Measurements from ENCODE around the gene AKAP13. TPM values are rescaled to one million over a fixed set of nuclear protein-coding genes. Genes with fewer than 3 reads are reported as not detected.

Gene AKAP13
- total RNA-seq, 2 experiments from 2014 or later: 104 to 106 TPM

DNA sequence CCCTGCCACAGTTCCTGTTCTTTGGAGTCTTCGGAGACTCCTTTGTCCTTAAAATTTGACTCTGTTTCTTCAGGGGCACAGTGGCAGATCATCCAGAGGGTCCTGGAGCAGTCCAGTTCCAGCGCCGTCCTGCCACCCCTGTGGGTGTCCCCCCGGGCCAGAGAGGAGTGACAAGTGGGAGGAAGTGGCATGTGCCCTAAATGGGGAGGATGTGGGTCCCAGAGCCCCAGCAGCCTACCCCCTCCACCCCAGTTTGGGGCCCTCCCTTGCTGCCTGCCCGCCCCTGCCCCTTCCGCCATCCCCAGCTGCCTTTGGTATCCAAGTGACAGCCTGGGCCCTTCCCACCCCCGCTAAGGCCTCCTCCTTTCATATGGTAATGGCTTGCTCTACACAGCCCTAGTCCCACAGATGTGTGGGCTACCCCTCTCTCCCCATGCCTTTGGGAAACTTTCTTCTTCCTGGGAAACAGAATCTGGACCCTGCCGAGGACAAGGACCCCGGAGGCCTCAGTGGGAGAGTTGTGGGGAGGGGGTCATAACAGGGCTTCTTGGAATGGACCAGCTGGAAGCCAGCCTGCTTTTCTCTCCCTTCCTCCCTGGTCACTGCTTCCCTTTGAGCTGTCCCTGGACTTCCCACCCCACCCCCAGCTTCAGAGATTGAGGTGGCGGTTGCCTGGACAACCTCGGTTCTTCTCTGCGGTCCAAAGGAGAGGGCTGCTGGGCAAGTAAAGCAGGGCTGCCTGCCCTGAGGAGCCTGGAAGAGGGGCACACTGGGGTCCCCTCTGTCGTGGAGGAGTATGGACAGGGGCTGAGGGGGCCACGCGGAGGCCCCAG lies 371.1 kb downstream of the AKAP13 start:
- ChIA-PET CTCF (interaction anchor here (0.6 kb wide), 1 partner anchor 26 kb away, joined by 3 read pairs; no protein-coding TSS in a partner anchor), POLR2A (no interaction called here)

DNA sequence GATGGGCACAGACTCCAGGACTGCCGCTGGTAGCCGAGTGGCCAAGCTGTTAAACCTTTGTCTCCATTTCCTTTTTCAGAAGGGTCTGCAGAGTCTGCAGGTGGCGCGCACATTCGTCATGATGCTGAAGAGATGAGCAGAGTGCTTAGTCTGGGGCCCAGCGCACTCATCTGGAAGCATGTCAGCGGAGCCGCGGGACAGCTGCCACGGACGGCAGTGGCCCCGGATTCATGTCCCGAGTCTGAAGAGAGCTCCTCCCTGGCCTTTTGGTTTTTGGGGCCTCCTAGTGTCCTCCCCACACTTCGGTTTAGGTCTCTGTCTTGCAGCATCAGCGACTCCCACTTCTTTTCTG lies 371.7 kb downstream of the AKAP13 start:
- ChIA-PET CTCF (no interaction called here), POLR2A (no interaction called here)

GRCh38 chr15:85752491-85752961 lies 372.1 kb downstream of the AKAP13 start:
- ChIA-PET POLR2A (no interaction called here), CTCF (no interaction called here)

- CTCF ChIA-PET: no interaction called here
- POLR2A ChIA-PET: no interaction called here
Observed at GRCh38 chr15:85753261-85753660, 372.9 kb downstream of the AKAP13 start.

DNA sequence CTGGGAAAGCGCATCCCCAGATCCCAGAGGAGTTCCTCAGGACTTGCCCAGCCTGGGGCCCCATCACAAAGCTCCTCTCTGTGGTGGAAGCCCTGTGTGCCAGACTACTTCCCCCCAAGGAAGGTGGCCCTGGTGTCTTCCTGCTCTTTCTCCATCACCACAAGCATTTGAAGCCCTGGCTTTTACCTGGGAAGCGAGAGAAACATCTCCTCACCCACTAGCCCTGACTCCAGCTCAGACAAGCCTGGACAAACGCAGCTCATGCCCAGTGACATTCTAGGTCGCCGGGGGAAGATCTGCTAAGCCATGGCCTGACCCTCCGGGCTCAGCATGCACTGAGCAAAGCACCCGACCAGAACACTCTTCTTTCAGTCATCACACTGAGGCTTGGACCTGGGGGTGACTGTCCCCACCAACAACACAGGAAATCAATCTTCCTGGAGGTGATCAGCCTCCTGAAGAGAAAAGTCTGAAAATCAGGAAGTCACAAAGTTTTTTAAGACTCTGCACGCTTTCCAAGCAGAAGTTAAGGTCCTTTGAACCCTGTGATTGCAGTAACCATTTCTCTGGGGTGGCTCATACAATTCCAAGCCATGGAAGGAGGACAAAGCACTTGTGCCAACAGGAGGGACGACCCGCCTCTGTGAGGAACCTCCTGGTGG lies 373.5 kb downstream of the AKAP13 start:
- ChIA-PET CTCF (no interaction called here), POLR2A (no interaction called here)

DNA sequence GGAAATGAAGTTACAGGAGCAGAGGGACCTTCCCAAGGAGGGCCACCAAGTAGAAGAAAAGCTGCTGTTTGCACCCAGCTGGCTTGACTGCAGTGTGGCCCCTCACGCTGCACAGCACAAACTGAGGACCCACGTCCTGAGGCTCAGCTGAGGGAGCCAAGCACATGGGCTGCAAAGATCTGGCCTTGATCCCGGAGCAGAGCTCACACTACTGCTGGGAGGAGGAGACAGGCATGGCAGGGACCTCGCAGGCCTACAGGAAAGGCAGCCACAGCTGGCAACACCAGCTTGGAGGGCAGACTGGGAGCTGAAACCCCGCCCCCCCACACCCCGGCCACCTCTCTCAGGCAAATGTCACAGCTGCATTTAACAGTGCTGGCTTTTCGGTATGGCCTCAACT lies 374.6 kb downstream of the AKAP13 start:
- ChIA-PET POLR2A (no interaction called here), CTCF (no interaction called here)

- ChIA-PET POLR2A (no interaction called here), CTCF (no interaction called here)
Observed at GRCh38 chr15:85755471-85755870, 375.1 kb downstream of the AKAP13 start.

DNA sequence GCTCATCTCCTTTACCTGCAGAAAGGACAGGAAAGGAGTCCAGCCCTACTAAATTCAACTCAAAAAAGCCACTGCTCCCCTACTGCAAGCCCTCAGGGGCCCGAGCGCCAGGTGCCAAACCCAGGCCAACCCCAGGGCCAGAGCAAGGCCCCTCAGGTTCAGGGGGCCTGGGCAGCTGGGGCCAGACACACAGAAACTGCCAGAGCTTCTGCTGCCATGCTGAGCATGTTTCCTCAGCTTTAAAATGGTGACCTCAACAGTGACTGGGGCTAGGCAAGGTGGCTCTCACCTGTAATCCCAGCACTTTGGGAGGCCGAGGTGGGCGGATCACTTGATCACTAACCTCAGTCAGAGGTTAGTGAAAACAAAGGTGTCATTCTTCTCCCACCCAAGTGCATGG lies 375.5 kb downstream of the AKAP13 start:
- ChIA-PET POLR2A (no interaction called here), CTCF (no interaction called here)

DNA sequence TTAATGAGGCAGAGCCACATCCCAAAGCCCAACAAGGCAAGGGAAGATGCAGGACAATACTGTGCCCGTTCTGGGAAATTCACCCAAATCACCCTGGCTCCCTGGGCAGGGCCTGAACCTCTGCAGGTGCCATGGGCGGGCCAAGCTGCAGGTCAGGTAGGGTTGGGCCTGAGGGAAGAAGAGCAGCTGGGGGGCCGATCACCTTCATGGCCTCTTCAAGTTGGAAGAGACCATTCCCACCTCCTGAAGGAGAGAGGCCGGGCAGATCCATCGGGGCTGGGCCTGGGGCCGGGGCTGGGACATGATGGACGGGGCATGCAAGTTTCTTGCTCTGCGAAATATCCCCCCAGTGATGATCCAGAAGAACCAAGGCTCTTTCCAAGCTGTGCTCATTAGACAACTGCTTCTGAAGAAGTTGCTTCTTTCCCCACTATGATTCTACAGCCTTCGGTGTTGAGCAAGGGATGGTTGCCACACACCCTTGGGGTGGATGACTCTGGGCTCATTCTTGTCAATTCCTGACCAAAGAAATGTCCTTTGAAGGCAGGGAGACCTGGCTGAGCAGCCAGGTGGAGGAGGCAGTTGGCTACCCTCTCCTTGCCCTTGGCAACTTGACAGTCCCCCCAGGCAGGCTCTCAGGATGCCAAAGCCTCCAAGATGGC lies 376.1 kb downstream of the AKAP13 start:
- ChIA-PET CTCF (no interaction called here), POLR2A (no interaction called here)

DNA sequence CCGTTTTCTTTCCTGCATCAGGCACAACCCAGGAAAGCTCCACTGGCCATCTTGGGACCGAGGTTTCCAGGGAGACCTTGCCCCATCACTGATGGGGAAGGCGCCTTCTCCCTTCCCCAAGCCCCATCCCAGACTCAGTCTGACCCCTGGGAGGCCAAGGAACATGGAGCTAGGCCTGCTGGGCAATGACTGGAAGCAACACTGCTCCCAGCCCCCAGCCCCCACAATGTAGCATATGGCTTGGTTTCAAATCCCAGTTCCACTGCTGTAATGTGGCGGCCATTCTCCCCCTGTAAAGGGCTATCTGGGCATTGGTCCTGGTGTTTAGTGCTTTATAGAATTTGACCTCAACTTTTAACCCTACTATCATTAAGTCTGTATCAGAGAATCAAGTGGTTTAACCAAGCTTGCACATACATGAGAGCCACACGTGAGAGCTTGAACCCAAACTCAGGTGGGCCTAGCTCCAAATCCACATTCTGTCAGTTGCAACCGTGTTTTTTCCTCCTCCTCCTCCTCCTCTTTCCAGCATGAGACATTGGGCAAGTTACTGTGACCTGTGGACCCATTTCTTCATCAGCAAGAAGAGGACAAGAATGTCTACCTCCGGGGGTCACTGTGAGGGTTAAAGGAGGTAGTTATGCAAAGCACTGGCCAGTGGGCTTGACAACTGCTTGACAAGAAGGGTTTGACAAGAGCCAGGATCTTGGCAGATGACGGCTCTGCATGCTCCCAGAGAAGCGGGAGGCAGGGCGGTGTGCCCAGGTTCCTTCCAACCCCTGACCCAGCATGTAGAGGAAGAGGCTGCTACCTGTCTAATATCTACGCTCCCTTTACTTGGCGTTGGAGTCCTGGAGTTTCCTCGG lies 376.9 kb downstream of the AKAP13 start:
- POLR2A ChIA-PET: no interaction called here
- CTCF ChIA-PET: no interaction called here

DNA sequence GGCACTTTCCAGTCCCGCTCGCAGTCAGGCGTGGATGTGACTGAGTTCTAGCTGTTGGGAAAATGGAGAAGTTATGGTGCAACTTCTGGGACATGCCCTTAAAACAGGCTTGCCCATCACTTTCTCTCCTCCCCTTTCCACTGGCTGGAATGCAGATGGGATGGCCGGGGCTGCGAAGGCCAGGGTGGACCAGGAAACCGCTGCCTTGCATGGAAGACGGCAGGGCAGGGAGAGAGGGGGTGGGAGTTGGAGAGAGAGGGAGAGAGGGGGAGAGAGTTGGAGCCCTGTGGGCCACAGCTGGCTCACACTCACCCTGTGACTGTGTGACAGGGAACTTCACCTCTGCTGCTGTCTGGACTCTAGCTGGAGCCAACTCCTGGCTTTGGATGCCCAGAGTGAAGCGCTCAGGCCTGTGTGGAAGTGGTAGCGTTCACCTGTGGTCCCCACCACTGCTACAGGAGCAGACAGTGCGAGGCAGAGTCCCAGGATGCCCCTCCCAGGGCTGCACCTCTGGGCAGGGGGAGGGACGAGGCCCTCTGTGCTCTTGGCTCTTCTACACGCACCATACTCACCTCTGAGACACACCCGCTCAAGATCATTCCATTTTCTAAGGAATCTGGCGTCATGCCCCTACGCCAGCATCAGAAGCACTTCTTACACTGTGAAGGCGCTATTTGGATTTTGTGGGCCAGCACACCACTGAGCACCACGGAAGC lies 377.7 kb downstream of the AKAP13 start:
- ChIA-PET CTCF (no interaction called here), POLR2A (no interaction called here)

DNA sequence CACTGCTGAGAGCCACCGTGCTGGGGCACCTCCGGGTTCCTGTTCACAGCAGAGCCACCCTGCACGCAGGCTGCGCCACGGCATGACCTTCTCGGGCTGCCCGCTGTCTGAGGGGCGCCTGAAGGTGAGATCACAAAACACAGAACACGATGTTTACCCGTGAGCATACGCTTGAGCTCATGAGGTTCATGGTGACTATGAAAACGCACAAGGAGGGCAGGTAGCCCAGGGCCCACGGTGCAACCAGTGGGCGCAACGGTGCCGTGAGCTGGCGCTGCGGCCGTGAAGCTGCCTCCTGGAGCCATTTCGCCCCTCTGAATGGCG lies 378.2 kb downstream of the AKAP13 start:
- ChIA-PET POLR2A (no interaction called here), CTCF (no interaction called here)

DNA sequence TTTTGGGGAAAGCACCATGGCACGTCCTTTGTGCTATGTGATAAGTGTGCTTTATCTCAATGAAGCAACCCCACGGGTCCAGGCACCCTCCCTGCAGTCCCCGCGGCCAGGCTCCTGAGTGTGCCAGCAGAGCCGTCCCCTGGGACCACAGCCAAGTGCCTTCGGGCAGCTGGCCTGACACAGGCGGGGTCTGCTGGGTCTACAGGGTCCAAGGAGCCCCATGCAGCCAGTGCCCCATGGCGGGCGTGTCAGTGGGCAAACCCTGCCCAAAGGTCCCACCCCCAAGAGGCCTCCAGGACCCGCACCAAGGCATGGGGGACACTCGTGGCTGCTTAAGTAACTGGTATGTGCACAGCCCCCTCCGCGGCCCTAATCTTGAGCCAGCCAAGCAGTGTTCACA lies 379.0 kb downstream of the AKAP13 start:
- CTCF ChIA-PET: no interaction called here
- POLR2A ChIA-PET: no interaction called here

DNA sequence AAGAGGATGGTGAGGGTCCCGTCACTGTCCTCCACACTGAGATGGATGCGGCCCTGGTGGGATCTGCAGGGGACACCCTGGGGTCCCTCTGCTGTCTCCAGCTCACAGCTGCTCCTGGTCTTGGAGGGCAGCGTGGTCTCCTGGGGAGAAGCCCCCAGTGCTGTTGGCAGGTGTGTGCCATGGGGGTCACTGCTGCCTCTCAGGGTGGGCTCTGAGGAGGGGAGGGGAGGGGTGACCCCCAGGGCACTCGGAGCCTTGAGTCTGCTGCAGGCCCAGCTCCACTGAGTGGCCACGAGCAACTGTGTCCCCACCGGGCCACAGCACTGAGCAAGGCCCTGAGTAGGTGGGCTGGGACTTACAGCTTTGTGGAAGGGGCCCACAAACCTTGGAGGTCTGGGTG lies 379.6 kb downstream of the AKAP13 start:
- ChIA-PET POLR2A (no interaction called here), CTCF (no interaction called here)

DNA sequence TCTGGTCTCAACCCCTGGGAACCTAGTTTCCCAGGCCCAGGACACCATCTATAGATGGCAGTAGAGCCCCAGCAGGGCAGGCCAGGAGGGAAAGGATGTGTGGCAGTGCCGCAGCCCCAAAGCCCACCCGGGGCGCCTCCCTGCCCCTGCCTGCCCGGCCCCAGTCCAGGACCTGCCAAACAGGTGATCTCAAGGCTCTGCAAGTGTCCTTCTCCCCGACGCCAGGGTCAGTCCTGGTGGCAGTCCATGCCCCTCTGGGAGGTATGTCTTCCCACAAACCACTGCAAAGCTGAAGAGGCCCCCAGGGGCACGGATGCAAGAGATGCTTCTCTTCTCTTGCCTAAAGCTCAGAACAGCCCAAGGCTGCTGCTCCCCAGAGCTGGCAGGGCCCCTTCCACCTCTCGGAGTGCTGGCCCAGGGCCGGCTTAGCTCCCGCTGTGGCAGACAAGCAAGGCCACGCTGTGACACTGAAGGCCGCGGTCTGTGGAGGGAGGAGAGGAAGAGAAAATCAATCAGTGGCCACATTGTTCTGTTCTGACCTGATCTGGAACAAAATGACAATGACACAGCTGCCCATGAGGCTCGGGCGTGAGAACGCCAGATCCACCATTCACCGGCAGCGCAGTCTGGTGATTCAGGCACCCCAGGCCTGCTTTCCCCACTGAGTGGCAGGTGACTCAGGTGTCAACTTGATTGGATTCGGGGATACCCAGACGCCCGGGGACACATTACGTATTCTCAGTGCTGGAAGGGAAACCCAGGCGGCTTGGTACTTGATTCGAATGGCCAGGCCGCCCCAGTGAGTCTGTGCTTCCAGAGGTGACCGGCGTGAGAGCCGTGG lies 380.3 kb downstream of the AKAP13 start:
- ChIA-PET CTCF (no interaction called here), POLR2A (no interaction called here)

GRCh38 chr15:85761635-85762034 lies 381.2 kb downstream of the AKAP13 start:
- ChIA-PET CTCF (interaction anchor here (1.3 kb wide), 1 partner anchor 79 kb away, joined by 3 read pairs; no protein-coding TSS in a partner anchor), POLR2A (no interaction called here)

GRCh38 chr15:85762039-85762755 lies 381.8 kb downstream of the AKAP13 start:
- ChIA-PET POLR2A (no interaction called here), CTCF (interaction anchor here (1.3 kb wide), 1 partner anchor 79 kb away, joined by 3 read pairs; no protein-coding TSS in a partner anchor)

DNA sequence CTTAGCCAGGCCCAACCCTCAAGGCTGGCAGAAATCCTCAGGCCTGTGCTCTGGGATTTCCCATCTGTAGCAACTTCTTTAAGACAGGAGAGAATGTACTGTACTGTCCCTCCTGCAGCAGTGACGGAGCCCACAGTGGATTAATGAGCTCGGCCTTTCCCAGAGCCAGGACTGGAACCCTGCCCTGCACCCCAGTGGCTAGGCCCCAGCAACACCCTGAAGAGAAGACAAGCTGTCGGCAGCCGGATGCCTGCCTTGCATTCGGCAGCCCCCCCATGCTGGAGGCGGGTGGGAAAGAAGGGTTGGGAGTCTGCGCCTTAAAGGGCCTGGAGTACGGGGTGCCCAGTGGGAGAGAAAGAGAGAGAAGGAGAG lies 382.3 kb downstream of the AKAP13 start:
- ChIA-PET CTCF (interaction anchor here (1.3 kb wide), 1 partner anchor 78 kb away, joined by 3 read pairs; no protein-coding TSS in a partner anchor), POLR2A (no interaction called here)

All from activated CD8-positive, alpha-beta memory T cell treated with anti-CD3 and anti-CD28 coated beads for 36 hours (primary cell).